A549 (cell line): Measurements from ENCODE around the gene C2CD5. TPM values are rescaled to one million over a fixed set of nuclear protein-coding genes. Genes with fewer than 3 reads are reported as not detected.

Experiments used
- ATAC-seq, 2 experiments: fragments of 200-7000 bp in 1 of 2; fragments of >200 bp in 1 of 2; cut with Nextera tagmentation in 1 of 2; cut with Tn5 transposase in 1 of 2; 3 replicates each; pipeline versions ENCODE4 v1.8.0 to v1.9.1; 2018 to 2020; ENCODE audit warnings: mild to moderate bottlenecking in 1 of 2, moderate library complexity in 1 of 2
- CTCF ChIA-PET: fragments of 300-600 bp; sonication (Branson Sonifier 250); formaldehyde crosslinking; extraction: SDS; loops from one replicate; lab custom pipeline; 2021; ENCODE audit warnings: antibody characterized with exemption, inconsistent platforms; lab: Yijun Ruan, JAX
- POLR2A ChIA-PET: fragments of 350-600 bp; formaldehyde crosslinking; extraction: SDS; loops from one replicate; lab custom pipeline; 2021; ENCODE audit warnings: antibody characterized with exemption, inconsistent platforms; lab: Yijun Ruan, JAX
- DNase-seq, 2 experiments: peaks; one replicate each; pipeline versions ENCODE4 v3.0.0 to v3.0.0-alpha.2; 2011 to 2016; ENCODE audit warnings: low read depth in 1 of 2, low spot score in 1 of 2
- FAIRE-seq: peaks from 2 replicates; lab custom pipeline; 2011; peaks lifted over from hg19 to GRCh38; lab: Jason Lieb, UNC
- H3K27ac ChIP-seq, 2 experiments: fragments of >200 bp; sonication (Bioruptor Twin); formaldehyde crosslinking; 3 replicates each; pipeline ENCODE4 v1.5.1; 2016 to 2017
- H3K4me1 ChIP-seq: fragments of >200 bp; sonication (Bioruptor Twin); formaldehyde crosslinking; 3 replicates; pipeline ENCODE4 v1.6.1; 2016
- H3K4me2 ChIP-seq: fragments of >200 bp; sonication (Bioruptor Twin); formaldehyde crosslinking; 3 replicates; pipeline ENCODE4 v1.6.1; 2016
- H3K4me3 ChIP-seq: fragments of >200 bp; sonication (Bioruptor Twin); formaldehyde crosslinking; 3 replicates; pipeline ENCODE4 v1.5.1; 2016
- H3K9me3 ChIP-seq: fragments of >200 bp; sonication (Bioruptor Twin); formaldehyde crosslinking; 3 replicates; pipeline ENCODE4 v1.6.1; 2016
- CBX2 ChIP-seq: fragments of 200-600 bp; sonication (generic); IDR thresholded peaks from 2 replicates; pipeline ENCODE4 v1.6.1; 2016; ENCODE audit warnings: low read depth, mild to moderate bottlenecking, borderline replicate concordance
- CBX8 ChIP-seq: fragments of 200-600 bp; sonication (generic); IDR thresholded peaks from 2 replicates; pipeline ENCODE4 v1.6.1; 2016
- CHD4 ChIP-seq: fragments of 200-600 bp; sonication (generic); IDR thresholded peaks from 2 replicates; pipeline ENCODE4 v1.6.1; 2016; ENCODE audit warnings: antibody characterized with exemption, mild to moderate bottlenecking, borderline replicate concordance
- E2F6 ChIP-seq: IDR thresholded peaks from 2 replicates; pipeline ENCODE4 v1.6.1; 2012; ENCODE audit warnings: low read depth, borderline replicate concordance
- EP300 ChIP-seq, 2 experiments: fragments of >200 bp; sonication (Bioruptor Twin); formaldehyde crosslinking; IDR thresholded peaks; 2 replicates in 1 of 2; 3 replicates in 1 of 2; pipeline ENCODE4 v1.6.1; 2016 to 2017
- FOSB ChIP-seq: fragments of 250-450 bp; sonication (Bioruptor Pico); IDR thresholded peaks from 2 replicates; pipeline ENCODE4 v1.5.0; 2020; ENCODE audit warnings: mild to moderate bottlenecking, moderate library complexity
- FOXS1 ChIP-seq: fragments of 250-450 bp; sonication (Bioruptor Pico); IDR thresholded peaks from 2 replicates; pipeline ENCODE4 v1.5.0; 2020; ENCODE audit warnings: mild to moderate bottlenecking, moderate library complexity
- GATA3 ChIP-seq: IDR thresholded peaks from 2 replicates; pipeline ENCODE4 v1.6.1; 2012; ENCODE audit warnings: borderline replicate concordance
- HES2 ChIP-seq: fragments of >200 bp; sonication (Bioruptor Twin); formaldehyde crosslinking; IDR thresholded peaks from 2 replicates; pipeline ENCODE4 v1.6.1; 2016
- HOXA7 ChIP-seq: fragments of 250-450 bp; sonication (Bioruptor Pico); IDR thresholded peaks from 2 replicates; pipeline ENCODE4 v1.5.0; 2020; ENCODE audit warnings: mild to moderate bottlenecking, moderate library complexity
- HOXB13 ChIP-seq: fragments of 250-450 bp; sonication (Bioruptor Pico); IDR thresholded peaks from 2 replicates; pipeline ENCODE4 v1.5.0; 2020; ENCODE audit warnings: low read depth, mild to moderate bottlenecking, moderate library complexity
- JUNB ChIP-seq: fragments of >200 bp; sonication (Bioruptor Twin); formaldehyde crosslinking; IDR thresholded peaks from 2 replicates; pipeline ENCODE4 v1.6.1; 2016
- MAX ChIP-seq: IDR thresholded peaks from 2 replicates; pipeline ENCODE4 v1.6.1; 2012
- NFE2L2 ChIP-seq: fragments of 150-350 bp; conservative IDR thresholded peaks from 2 replicates; pipeline ENCODE4 v1.6.1; 2014; ENCODE audit warnings: low read length
- PBX3 ChIP-seq: IDR thresholded peaks from 2 replicates; pipeline ENCODE4 v1.6.1; 2012
- PHF8 ChIP-seq: fragments of 200-600 bp; sonication (generic); IDR thresholded peaks from 2 replicates; pipeline ENCODE4 v1.6.1; 2016; ENCODE audit warnings: low read depth, mild to moderate bottlenecking, antibody characterized with exemption, moderate library complexity, borderline replicate concordance
- POLR2AphosphoS2 ChIP-seq: conservative IDR thresholded peaks from 2 replicates; pipeline ENCODE4 v1.6.1; 2012; ENCODE audit warnings: low read length, improper control_type of control experiment, inconsistent platforms
- RARB ChIP-seq: fragments of 250-450 bp; sonication (Bioruptor Pico); IDR thresholded peaks from 2 replicates; pipeline ENCODE4 v1.8.0; 2021; ENCODE audit warnings: mild to moderate bottlenecking, moderate library complexity
- RFX5 ChIP-seq: fragments of 450-650 bp; IDR thresholded peaks from 2 replicates; pipeline ENCODE4 v1.7.1; 2014; ENCODE audit warnings: antibody characterized with exemption, mild to moderate bottlenecking, moderate library complexity
- TFCP2L1 ChIP-seq: fragments of 250-450 bp; sonication (Bioruptor Pico); IDR thresholded peaks from 2 replicates; pipeline ENCODE4 v1.5.0; 2021; ENCODE audit warnings: mild to moderate bottlenecking
- TP53 ChIP-seq: fragments of 250-450 bp; sonication (Bioruptor Pico); IDR thresholded peaks from 2 replicates; pipeline ENCODE4 v1.5.0; 2021; ENCODE audit warnings: mild to moderate bottlenecking, moderate library complexity
- ZNF302 ChIP-seq: fragments of 250-450 bp; sonication (Bioruptor Pico); IDR thresholded peaks from 2 replicates; pipeline ENCODE4 v1.9.0; 2021; ENCODE audit warnings: inconsistent platforms, mild to moderate bottlenecking, moderate library complexity
- WGBS: methylation state at CpG from one replicate; pipeline ENCODE4 v1.1.6; 2017; ENCODE audit errors: missing lambda C conversion rate; 5-methylcytosine and 5-hydroxymethylcytosine counted together
- polyA plus RNA-seq, 4 experiments: library from polyadenylated mRNA; depleted of rRNA in 3 of 4; stranded (reverse); fragments of >200 nt; fragmentation: RNase III in 1 of 4; extraction: RNeasy Plus Mini Kit Qiagen cat#74134 plus additional on column Dnase treatment in 1 of 4; gene quantifications; 2 replicates in 3 of 4; 3 replicates in 1 of 4; pipeline ENCODE4 v1.2.3, GENCODE V29; 2011 to 2017

C2CD5 gene
- polyA plus RNA-seq, 2 of the 4 experiments (the other 2 are of a cell fraction) = 14.1 to 39.7 TPM

- TF ChIP-seq FOXS1 (CRISPR knock-in tag) = no peak
- no peak for TF ChIP-seq E2F6
- TF ChIP-seq CBX8 = no peak
- TF ChIP-seq, all 56 proteins: peak for 0
Measured at GRCh38 chr12:22412581-22412980, 131.8 kb downstream of the C2CD5 start (continued).

GRCh38 chr12:22410486-22410885 lies 133.9 kb downstream of the C2CD5 start:
- ATAC-seq (no peak), FAIRE-seq (no peak), DNase-seq (no peak)
- TF ChIP-seq TFCP2L1 (CRISPR knock-in tag) (no peak), TP53 (no peak), CBX2 (no peak), PHF8 (no peak), ZNF302 (CRISPR knock-in tag) (no peak), CBX8 (no peak)
- peaks cover 4% of the 10 kb centered on the region for H3K4me1 ChIP-seq
- WGBS = 64% methylated on average over 3 of the region's 3 CpGs
- no peak overlapping the region for H3K4me2 ChIP-seq
- H3K27ac ChIP-seq = no peak overlapping the region
- H3K4me3 ChIP-seq = no peak overlapping the region
- ChIA-PET CTCF (interaction anchor here (1.3 kb wide), 1 partner anchor 15 kb away, joined by 3 read pairs; no protein-coding TSS in a partner anchor), POLR2A (no interaction called here)
- no peaks in the 10 kb centered on the region for H3K9me3 ChIP-seq

- no peaks in the 10 kb centered on the region for H3K9me3 ChIP-seq
- DNase-seq (no peak), ATAC-seq (no peak), FAIRE-seq (no peak)
- ChIA-PET POLR2A (no interaction called here), CTCF (no interaction called here)
- H3K4me3 ChIP-seq = no peak overlapping the region
- H3K27ac ChIP-seq = no peak overlapping the region
- no peak overlapping the region for H3K4me2 ChIP-seq
- no peaks in the 10 kb centered on the region for H3K4me1 ChIP-seq
- 54% methylated on average over 12 of the region's 12 CpGs for WGBS
- TF ChIP-seq POLR2AphosphoS2 (no peak), RARB (CRISPR knock-in tag) (no peak), HOXA7 (no peak), EP300 (IDR thresholded peaks at IDR 0.05) (no peak), MAX (no peak), CHD4 (no peak)
Measured at GRCh38 chr12:22409377-22410164, 134.8 kb downstream of the C2CD5 start.

GRCh38 chr12:22408610-22409376 lies 135.5 kb downstream of the C2CD5 start:
- no peak overlapping the region for H3K4me3 ChIP-seq
- ChIA-PET CTCF (no interaction called here), POLR2A (no interaction called here)
- WGBS = 45% methylated on average over 8 of the region's 8 CpGs
- DNase-seq (no peak), ATAC-seq (no peak), FAIRE-seq (no peak)
- no peak overlapping the region for H3K4me2 ChIP-seq
- H3K9me3 ChIP-seq = no peaks in the 10 kb centered on the region
- TF ChIP-seq GATA3 (no peak), JUNB (no peak), FOSB (CRISPR knock-in tag) (no peak), RFX5 (no peak), NFE2L2 (no peak), POLR2AphosphoS2 (no peak), PBX3 (no peak), HES2 (no peak), MAX (no peak), HOXB13 (CRISPR knock-in tag) (no peak)
- no peak overlapping the region for H3K27ac ChIP-seq
- H3K4me1 ChIP-seq = no peaks in the 10 kb centered on the region
